SK-N-SH treated with all-trans-retinoic acid at 6 μM for 48 hours (cell line): ENCODE measurements around the gene GAB4.

Experiments used
- ATAC-seq: fragments of 200-7000 bp; cut with Tn5 transposase; 3 replicates; pipeline ENCODE4 v1.9.1; 2020; ENCODE audit warnings: mild to moderate bottlenecking, moderate library complexity
- BACH2 ChIP-seq: fragments of 250-450 bp; sonication (Bioruptor Pico); IDR thresholded peaks from 2 replicates; pipeline ENCODE4 v1.9.0; 2021; ENCODE audit warnings: mild to moderate bottlenecking, borderline replicate concordance
- CREB5 ChIP-seq: fragments of 250-450 bp; sonication (Bioruptor Pico); IDR thresholded peaks from 2 replicates; pipeline ENCODE4 v1.5.1; 2020; ENCODE audit warnings: low read depth, mild to moderate bottlenecking, moderate library complexity
- CSDC2 ChIP-seq: fragments of 250-450 bp; sonication (Bioruptor Pico); IDR thresholded peaks from 2 replicates; pipeline ENCODE4 v1.5.0; 2020; ENCODE audit warnings: mild to moderate bottlenecking, moderate library complexity
- ESRRG ChIP-seq: fragments of 250-450 bp; sonication (Bioruptor Pico); IDR thresholded peaks from 2 replicates; pipeline ENCODE4 v1.6.1; 2021; ENCODE audit warnings: mild to moderate bottlenecking
- ISL1 ChIP-seq: fragments of 250-450 bp; sonication (Bioruptor Pico); IDR thresholded peaks from 2 replicates; pipeline ENCODE4 v2.1.2; 2022; ENCODE audit warnings: mild to moderate bottlenecking, moderate library complexity
- OSR1 ChIP-seq: fragments of 250-450 bp; sonication (Bioruptor Pico); IDR thresholded peaks from 2 replicates; pipeline ENCODE4 v1.8.0; 2022; ENCODE audit warnings: moderate library complexity, mild to moderate bottlenecking, inconsistent platforms
- PPARA ChIP-seq: fragments of 250-450 bp; sonication (Bioruptor Pico); IDR thresholded peaks from 2 replicates; pipeline ENCODE4 v1.5.0; 2020; ENCODE audit warnings: mild to moderate bottlenecking, borderline replicate concordance
- RARB ChIP-seq: fragments of 250-450 bp; sonication (Bioruptor Pico); IDR thresholded peaks from 2 replicates; pipeline ENCODE4 v1.8.0; 2021; ENCODE audit warnings: mild to moderate bottlenecking, moderate library complexity
- SNAI2 ChIP-seq: fragments of 250-450 bp; sonication (Bioruptor Pico); IDR thresholded peaks from 2 replicates; pipeline ENCODE4 v1.5.0; 2020; ENCODE audit warnings: mild to moderate bottlenecking, moderate library complexity
- TCF4 ChIP-seq: fragments of 250-450 bp; sonication (Bioruptor Pico); IDR thresholded peaks from 2 replicates; pipeline ENCODE4 v1.8.0; 2021; ENCODE audit warnings: mild to moderate bottlenecking, moderate library complexity, borderline replicate concordance
- TOX ChIP-seq: fragments of 250-450 bp; sonication (Bioruptor Pico); IDR thresholded peaks from 2 replicates; pipeline ENCODE4 v1.8.0; 2021; ENCODE audit warnings: mild to moderate bottlenecking, moderate library complexity, borderline replicate concordance
- ZC3H10 ChIP-seq: fragments of 250-450 bp; sonication (Bioruptor Pico); IDR thresholded peaks from 2 replicates; pipeline ENCODE4 v1.5.1; 2021; ENCODE audit warnings: mild to moderate bottlenecking, moderate library complexity
- ZFP3 ChIP-seq: fragments of 250-450 bp; sonication (Bioruptor Pico); IDR thresholded peaks from 2 replicates; pipeline ENCODE4 v1.5.0; 2020; ENCODE audit warnings: mild to moderate bottlenecking, moderate library complexity
- ZNF565 ChIP-seq: fragments of 450-650 bp; formaldehyde crosslinking; conservative IDR thresholded peaks from 2 replicates; pipeline ENCODE4 v1.5.0; 2020; ENCODE audit warnings: low read depth, mild to moderate bottlenecking, moderate library complexity
- ZNF70 ChIP-seq: fragments of 450-650 bp; formaldehyde crosslinking; IDR thresholded peaks from 2 replicates; pipeline ENCODE4 v1.5.0; 2020; ENCODE audit warnings: mild to moderate bottlenecking, moderate library complexity
- ZNF8 ChIP-seq: fragments of 450-650 bp; formaldehyde crosslinking; IDR thresholded peaks from 2 replicates; pipeline ENCODE4 v1.5.0; 2020; ENCODE audit warnings: mild to moderate bottlenecking, moderate library complexity
- TF ChIP-seq, protein P1 (sequence below): fragments of 250-450 bp; sonication (Bioruptor Pico); IDR thresholded peaks from 2 replicates; pipeline ENCODE4 v1.8.0; 2020; ENCODE audit warnings: mild to moderate bottlenecking, moderate library complexity, borderline replicate concordance
- TF ChIP-seq, protein P2 (sequence below): fragments of 250-450 bp; sonication (Bioruptor Pico); IDR thresholded peaks from 2 replicates; pipeline ENCODE4 v1.5.0; 2020; ENCODE audit warnings: mild to moderate bottlenecking, moderate library complexity
- TF ChIP-seq, protein P3 (sequence below): fragments of 250-450 bp; sonication (Bioruptor Pico); IDR thresholded peaks from 2 replicates; pipeline ENCODE4 v1.5.1; 2021; ENCODE audit warnings: mild to moderate bottlenecking, moderate library complexity
- TF ChIP-seq, protein P4 (sequence below): fragments of 250-450 bp; sonication (Bioruptor Pico); IDR thresholded peaks from 2 replicates; pipeline ENCODE4 v1.8.0; 2021; ENCODE audit warnings: low read depth, mild to moderate bottlenecking, moderate library complexity, borderline replicate concordance

The GAB4 gene

DNA sequence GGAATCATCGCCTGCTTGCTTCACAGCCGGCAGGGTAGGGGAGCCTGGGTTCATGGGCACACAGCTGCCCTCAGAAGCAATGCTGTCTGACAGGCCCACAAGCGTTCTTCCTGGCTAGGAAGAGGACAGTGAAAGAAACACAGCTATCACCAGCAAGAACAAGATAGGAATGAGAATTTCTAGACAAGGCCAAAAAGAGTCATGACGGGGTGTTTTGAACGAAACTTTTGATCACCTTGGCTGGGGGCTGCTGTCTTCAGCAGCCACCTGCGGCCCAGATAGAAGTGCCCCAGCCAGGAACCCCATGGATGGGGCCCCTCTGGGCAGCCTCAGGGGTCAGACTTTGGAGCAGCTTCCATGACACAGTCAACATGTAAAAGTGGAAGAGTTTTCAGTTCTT, 41.8 kb downstream of the GAB4 start:
- ATAC-seq, result no peak
- TF ChIP-seq ZNF8 (CRISPR knock-in tag), result no peak
- TF ChIP-seq TCF4 (CRISPR knock-in tag), result no peak
- TF ChIP-seq, protein P1, sequence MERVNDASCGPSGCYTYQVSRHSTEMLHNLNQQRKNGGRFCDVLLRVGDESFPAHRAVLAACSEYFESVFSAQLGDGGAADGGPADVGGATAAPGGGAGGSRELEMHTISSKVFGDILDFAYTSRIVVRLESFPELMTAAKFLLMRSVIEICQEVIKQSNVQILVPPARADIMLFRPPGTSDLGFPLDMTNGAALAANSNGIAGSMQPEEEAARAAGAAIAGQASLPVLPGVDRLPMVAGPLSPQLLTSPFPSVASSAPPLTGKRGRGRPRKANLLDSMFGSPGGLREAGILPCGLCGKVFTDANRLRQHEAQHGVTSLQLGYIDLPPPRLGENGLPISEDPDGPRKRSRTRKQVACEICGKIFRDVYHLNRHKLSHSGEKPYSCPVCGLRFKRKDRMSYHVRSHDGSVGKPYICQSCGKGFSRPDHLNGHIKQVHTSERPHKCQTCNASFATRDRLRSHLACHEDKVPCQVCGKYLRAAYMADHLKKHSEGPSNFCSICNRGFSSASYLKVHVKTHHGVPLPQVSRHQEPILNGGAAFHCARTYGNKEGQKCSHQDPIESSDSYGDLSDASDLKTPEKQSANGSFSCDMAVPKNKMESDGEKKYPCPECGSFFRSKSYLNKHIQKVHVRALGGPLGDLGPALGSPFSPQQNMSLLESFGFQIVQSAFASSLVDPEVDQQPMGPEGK, result no peak
- TF ChIP-seq ESRRG (CRISPR knock-in tag), result no peak
- no peak for TF ChIP-seq BACH2 (CRISPR knock-in tag)
- TF ChIP-seq ZNF565 (CRISPR knock-in tag), result no peak

DNA sequence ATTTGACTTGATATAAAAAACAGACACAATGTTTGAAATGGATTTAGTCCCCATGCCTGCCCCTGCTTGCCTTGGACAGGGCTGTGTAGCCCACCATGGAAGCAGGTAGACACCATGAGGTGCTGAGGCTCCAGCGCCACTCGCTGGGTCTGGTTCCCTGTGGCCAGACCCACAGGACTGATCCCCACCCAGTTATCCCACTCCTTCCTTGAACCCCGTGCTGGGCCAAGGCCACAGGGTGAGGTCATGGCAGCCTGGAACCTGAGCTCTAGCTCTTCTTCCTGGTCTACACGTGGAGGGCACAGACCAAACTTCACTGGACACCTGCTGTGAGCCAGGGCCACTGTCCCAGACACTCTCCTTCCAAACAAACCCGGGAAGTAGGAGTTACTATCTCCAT, 42.5 kb downstream of the GAB4 start:
- ATAC-seq, result no peak
- TF ChIP-seq, protein P2, sequence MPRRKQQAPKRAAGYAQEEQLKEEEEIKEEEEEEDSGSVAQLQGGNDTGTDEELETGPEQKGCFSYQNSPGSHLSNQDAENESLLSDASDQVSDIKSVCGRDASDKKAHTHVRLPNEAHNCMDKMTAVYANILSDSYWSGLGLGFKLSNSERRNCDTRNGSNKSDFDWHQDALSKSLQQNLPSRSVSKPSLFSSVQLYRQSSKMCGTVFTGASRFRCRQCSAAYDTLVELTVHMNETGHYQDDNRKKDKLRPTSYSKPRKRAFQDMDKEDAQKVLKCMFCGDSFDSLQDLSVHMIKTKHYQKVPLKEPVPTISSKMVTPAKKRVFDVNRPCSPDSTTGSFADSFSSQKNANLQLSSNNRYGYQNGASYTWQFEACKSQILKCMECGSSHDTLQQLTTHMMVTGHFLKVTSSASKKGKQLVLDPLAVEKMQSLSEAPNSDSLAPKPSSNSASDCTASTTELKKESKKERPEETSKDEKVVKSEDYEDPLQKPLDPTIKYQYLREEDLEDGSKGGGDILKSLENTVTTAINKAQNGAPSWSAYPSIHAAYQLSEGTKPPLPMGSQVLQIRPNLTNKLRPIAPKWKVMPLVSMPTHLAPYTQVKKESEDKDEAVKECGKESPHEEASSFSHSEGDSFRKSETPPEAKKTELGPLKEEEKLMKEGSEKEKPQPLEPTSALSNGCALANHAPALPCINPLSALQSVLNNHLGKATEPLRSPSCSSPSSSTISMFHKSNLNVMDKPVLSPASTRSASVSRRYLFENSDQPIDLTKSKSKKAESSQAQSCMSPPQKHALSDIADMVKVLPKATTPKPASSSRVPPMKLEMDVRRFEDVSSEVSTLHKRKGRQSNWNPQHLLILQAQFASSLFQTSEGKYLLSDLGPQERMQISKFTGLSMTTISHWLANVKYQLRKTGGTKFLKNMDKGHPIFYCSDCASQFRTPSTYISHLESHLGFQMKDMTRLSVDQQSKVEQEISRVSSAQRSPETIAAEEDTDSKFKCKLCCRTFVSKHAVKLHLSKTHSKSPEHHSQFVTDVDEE, result no peak
- TF ChIP-seq TCF4 (CRISPR knock-in tag), result no peak
- no peak for TF ChIP-seq SNAI2 (CRISPR knock-in tag)
- TF ChIP-seq OSR1 (CRISPR knock-in tag), result no peak
- no peak for TF ChIP-seq ZNF8 (CRISPR knock-in tag)
- no peak for TF ChIP-seq ISL1
- no peak for TF ChIP-seq ZC3H10
- no peak for TF ChIP-seq RARB
- no peak for TF ChIP-seq CREB5
- TF ChIP-seq ZFP3 (CRISPR knock-in tag), result no peak
- TF ChIP-seq TOX (CRISPR knock-in tag), result no peak
- TF ChIP-seq, protein P3, sequence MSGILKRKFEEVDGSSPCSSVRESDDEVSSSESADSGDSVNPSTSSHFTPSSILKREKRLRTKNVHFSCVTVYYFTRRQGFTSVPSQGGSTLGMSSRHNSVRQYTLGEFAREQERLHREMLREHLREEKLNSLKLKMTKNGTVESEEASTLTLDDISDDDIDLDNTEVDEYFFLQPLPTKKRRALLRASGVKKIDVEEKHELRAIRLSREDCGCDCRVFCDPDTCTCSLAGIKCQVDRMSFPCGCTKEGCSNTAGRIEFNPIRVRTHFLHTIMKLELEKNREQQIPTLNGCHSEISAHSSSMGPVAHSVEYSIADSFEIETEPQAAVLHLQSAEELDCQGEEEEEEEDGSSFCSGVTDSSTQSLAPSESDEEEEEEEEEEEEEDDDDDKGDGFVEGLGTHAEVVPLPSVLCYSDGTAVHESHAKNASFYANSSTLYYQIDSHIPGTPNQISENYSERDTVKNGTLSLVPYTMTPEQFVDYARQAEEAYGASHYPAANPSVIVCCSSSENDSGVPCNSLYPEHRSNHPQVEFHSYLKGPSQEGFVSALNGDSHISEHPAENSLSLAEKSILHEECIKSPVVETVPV (CRISPR knock-in tag), result no peak

- no peak for ATAC-seq
- TF ChIP-seq, protein P1, result no peak
- TF ChIP-seq, protein P4, sequence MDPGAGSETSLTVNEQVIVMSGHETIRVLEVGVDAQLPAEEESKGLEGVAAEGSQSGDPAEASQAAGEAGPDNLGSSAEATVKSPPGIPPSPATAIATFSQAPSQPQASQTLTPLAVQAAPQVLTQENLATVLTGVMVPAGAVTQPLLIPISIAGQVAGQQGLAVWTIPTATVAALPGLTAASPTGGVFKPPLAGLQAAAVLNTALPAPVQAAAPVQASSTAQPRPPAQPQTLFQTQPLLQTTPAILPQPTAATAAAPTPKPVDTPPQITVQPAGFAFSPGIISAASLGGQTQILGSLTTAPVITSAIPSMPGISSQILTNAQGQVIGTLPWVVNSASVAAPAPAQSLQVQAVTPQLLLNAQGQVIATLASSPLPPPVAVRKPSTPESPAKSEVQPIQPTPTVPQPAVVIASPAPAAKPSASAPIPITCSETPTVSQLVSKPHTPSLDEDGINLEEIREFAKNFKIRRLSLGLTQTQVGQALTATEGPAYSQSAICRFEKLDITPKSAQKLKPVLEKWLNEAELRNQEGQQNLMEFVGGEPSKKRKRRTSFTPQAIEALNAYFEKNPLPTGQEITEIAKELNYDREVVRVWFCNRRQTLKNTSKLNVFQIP (CRISPR knock-in tag), result no peak
Observed at GRCh38 chr22:16965083-16965482, 42.9 kb downstream of the GAB4 start.

GRCh38 chr22:16964366-16964765, 43.7 kb downstream of the GAB4 start:
- no peak for ATAC-seq

More at GRCh38 chr22:16964366-16964765, 43.7 kb downstream of the GAB4 start:
- TF ChIP-seq, protein P4 (CRISPR knock-in tag), result no peak
- TF ChIP-seq ZNF565 (CRISPR knock-in tag) (no peak), PPARA (CRISPR knock-in tag) (no peak), TOX (CRISPR knock-in tag) (no peak), CSDC2 (CRISPR knock-in tag) (no peak), ZNF8 (CRISPR knock-in tag) (no peak), ESRRG (CRISPR knock-in tag) (no peak), TCF4 (CRISPR knock-in tag) (no peak), ZNF70 (CRISPR knock-in tag) (no peak)
- TF ChIP-seq, all 23 proteins: peak for 0
